Gastroesophageal sphincter (tissue), 3 donors: ENCODE data around the gene TMEM51.

Experiments used
- EP300 ChIP-seq: sonication (generic); formaldehyde crosslinking; IDR thresholded peaks from one replicate; pipeline ENCODE4 v1.6.1; 2017; ENCODE audit warnings: antibody characterized with exemption, mild to moderate bottlenecking
- POLR2A ChIP-seq, 2 donors: fragments of 450-650 bp; IDR thresholded peaks; one replicate each; pipeline ENCODE4 v1.6.1; 2017; ENCODE audit warnings: antibody characterized with exemption in 2 of 2, mild to moderate bottlenecking in 2 of 2, moderate library complexity in 1 of 2
- POLR2AphosphoS5 ChIP-seq: sonication (generic); formaldehyde crosslinking; IDR thresholded peaks from one replicate; pipeline ENCODE4 v1.6.1; 2017; ENCODE audit warnings: antibody characterized with exemption
- TF ChIP-seq, protein P1 (sequence below), 4 experiments: fragments of 200-600 bp in 2 of 4; fragments of 450-650 bp in 2 of 4; sonication (generic) in 1 of 4; IDR thresholded peaks; one replicate each; pipeline ENCODE4 v1.5.1; 2017 to 2019; ENCODE audit warnings: antibody characterized with exemption in 4 of 4, mild to moderate bottlenecking in 2 of 4, moderate library complexity in 2 of 4

DNA sequence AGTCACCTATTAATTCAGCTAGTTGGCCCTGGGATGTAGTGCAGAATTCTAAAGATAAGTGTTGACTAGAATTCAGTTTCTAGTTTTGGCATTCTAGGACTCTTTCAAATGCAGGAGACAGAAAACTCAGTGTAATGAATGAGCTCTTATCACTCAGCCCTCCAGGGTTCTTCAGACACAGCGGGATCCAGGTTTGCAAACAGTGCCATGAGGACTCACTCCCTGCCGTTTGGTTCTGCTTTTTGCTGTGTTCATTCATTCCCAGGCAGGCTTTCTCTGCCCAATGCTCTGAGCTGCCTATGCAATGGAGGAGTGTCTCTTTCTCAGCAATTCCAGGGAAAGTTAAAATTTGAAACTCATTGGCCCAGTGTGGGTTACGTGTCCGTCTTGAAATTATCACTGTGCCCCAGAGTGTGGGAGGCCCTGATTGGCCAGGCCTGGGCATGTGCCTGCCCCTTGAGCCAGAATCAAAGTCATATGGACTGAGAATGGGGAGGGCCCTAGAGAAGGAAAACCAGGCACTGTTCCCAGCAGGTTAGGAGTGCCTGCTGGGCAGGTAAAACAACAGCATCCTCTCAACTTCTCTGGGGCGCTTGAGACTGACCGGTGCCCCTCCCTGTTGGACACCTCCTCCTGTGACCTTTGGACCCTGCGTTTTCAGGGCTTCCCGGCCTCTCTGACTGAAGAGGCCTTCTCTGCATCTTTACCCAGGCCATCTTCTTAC lies 43.4 kb downstream of the TMEM51 start:
- TF ChIP-seq, protein P1, sequence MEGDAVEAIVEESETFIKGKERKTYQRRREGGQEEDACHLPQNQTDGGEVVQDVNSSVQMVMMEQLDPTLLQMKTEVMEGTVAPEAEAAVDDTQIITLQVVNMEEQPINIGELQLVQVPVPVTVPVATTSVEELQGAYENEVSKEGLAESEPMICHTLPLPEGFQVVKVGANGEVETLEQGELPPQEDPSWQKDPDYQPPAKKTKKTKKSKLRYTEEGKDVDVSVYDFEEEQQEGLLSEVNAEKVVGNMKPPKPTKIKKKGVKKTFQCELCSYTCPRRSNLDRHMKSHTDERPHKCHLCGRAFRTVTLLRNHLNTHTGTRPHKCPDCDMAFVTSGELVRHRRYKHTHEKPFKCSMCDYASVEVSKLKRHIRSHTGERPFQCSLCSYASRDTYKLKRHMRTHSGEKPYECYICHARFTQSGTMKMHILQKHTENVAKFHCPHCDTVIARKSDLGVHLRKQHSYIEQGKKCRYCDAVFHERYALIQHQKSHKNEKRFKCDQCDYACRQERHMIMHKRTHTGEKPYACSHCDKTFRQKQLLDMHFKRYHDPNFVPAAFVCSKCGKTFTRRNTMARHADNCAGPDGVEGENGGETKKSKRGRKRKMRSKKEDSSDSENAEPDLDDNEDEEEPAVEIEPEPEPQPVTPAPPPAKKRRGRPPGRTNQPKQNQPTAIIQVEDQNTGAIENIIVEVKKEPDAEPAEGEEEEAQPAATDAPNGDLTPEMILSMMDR (IDR thresholded peaks at IDR 0.05): no peak
- TF ChIP-seq POLR2A (IDR thresholded peaks at IDR 0.05): no peak
- TF ChIP-seq POLR2AphosphoS5: no peak
- TF ChIP-seq EP300: no peak
